A673 (cell line): ENCODE data around the gene TMEM223. TPM values are rescaled to one million over a fixed set of nuclear protein-coding genes. Genes with fewer than 3 reads are reported as not detected.

Experiments used
- BruUV-seq: library from RNA; stranded (reverse); fragments of 400-500 nt; replicated peaks from 2 replicates; lab custom pipeline; 2021; lab: Mats Ljungman, UMichigan
- CTCF ChIA-PET: fragments of 300-600 bp; sonication (Branson Sonifier 250); formaldehyde crosslinking; loops from one replicate; lab custom pipeline; 2022; ENCODE audit warnings: antibody characterized with exemption; lab: Charles Lee
- POLR2A ChIA-PET: fragments of 300-600 bp; sonication (Branson Sonifier 250); formaldehyde crosslinking; loops from one replicate; lab custom pipeline; 2022; ENCODE audit warnings: antibody characterized with exemption; ENCODE audit not compliant: low non-redundant PET; lab: Charles Lee
- DNase-seq: peaks from one replicate; pipeline ENCODE4 v3.0.0-alpha.2; 2015; ENCODE audit warnings: low spot score
- H3K27ac ChIP-seq: fragments of 200-600 bp; sonication (generic); 2 replicates; pipeline ENCODE4 v1.5.1; 2016; ENCODE audit warnings: mixed run types, low read depth, mild to moderate bottlenecking, mixed read lengths, antibody characterized with exemption, low read length; ENCODE audit not compliant: poor library complexity, severe bottlenecking
- H3K27me3 ChIP-seq: fragments of 200-600 bp; sonication (generic); replicated peaks from 2 replicates; pipeline ENCODE4 v1.6.1; 2017; ENCODE audit warnings: mixed run types, low read depth, mild to moderate bottlenecking, mixed read lengths, antibody characterized with exemption, low read length; ENCODE audit not compliant: insufficient read depth, poor library complexity
- H3K36me3 ChIP-seq: fragments of 200-600 bp; sonication (generic); 2 replicates; pipeline ENCODE4 v1.6.1; 2016; ENCODE audit warnings: mixed run types, mild to moderate bottlenecking, mixed read lengths, antibody characterized with exemption, low read length; ENCODE audit not compliant: insufficient read depth, poor library complexity, severe bottlenecking
- H3K4me1 ChIP-seq: fragments of 200-600 bp; sonication (generic); 2 replicates; pipeline ENCODE4 v1.6.1; 2017; ENCODE audit warnings: mixed run types, mild to moderate bottlenecking, mixed read lengths, antibody characterized with exemption, low read length; ENCODE audit not compliant: insufficient read depth, poor library complexity, severe bottlenecking
- H3K4me3 ChIP-seq: fragments of 200-600 bp; sonication (generic); 2 replicates; pipeline ENCODE4 v1.5.1; 2016; ENCODE audit warnings: low read depth, mixed run types, mild to moderate bottlenecking, mixed read lengths, low read length; ENCODE audit not compliant: poor library complexity, severe bottlenecking
- H3K9me3 ChIP-seq: fragments of 200-600 bp; sonication (generic); 2 replicates; pipeline ENCODE4 v1.6.1; 2016; ENCODE audit warnings: mixed run types, low read depth, mild to moderate bottlenecking, mixed read lengths, antibody characterized with exemption, low read length; ENCODE audit not compliant: poor library complexity, severe bottlenecking
- CTCF ChIP-seq: fragments of 300-800, 200-600 bp; sonication (generic); conservative IDR thresholded peaks from 2 replicates; pipeline ENCODE4 v1.5.1; 2017; ENCODE audit warnings: low read depth, mild to moderate bottlenecking, antibody characterized with exemption, low read length, moderate library complexity, mixed read lengths
- EZH2 ChIP-seq: fragments of 200-600 bp; sonication (generic); IDR thresholded peaks from 2 replicates; pipeline ENCODE4 v1.6.1; 2017; ENCODE audit warnings: borderline replicate concordance, low read depth, mild to moderate bottlenecking, mixed read lengths, antibody characterized with exemption, low read length; ENCODE audit not compliant: poor library complexity, severe bottlenecking
- intact Hi-C: fragments of 100-400 bp; cut with micrococcal nuclease; formaldehyde crosslinking; loops from one replicate; pipeline ENCODE4 v1.10.0; 2022; ENCODE audit not compliant: unreplicated experiment
- total RNA-seq: library from RNA; stranded (reverse); gene quantifications from 2 replicates; pipeline ENCODE4 v1.2.3, GENCODE V29; 2021

TMEM223 gene
- total RNA-seq, 1 experiment from 2014 or later, result 29.3 TPM

DNA sequence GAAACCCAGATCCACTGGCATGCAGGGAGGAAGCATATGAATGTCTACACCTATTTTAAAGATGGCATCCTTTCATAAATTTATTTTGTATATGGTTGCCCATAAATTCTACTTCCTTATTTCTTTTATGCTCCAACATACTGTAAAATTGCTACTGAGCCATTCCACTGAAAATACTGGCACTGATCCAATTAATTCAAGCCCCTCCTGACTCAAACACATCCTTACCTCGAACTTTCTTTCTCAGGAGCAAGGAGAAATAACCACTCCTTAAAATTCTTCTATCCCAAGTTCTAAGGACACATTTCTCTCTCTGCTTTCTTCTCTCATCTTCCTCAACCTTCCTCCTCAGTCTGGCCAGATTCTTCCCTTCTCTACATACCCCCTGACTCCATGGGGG is 18.9 kb upstream of the TMEM223 start:
- Histone ChIP-seq H3K9me3 (no peaks in the 10 kb centered on the region), H3K27ac (no peak overlapping the region), H3K27me3 (no peaks in the 10 kb centered on the region), H3K4me3 (no peak overlapping the region), H3K36me3 (peaks cover 1% of the 10 kb centered on the region), H3K4me1 (peaks cover 11% of the 10 kb centered on the region)
- POLR2A ChIA-PET, result interaction anchor here (0.6 kb wide), 2 partner anchors 9 to 32 kb away, joined by 5 to 7 read pairs; no protein-coding TSS in a partner anchor
- TF ChIP-seq EZH2 (no peak), CTCF (no peak)
- DNase-seq, result no peak
- BruUV-seq, result no TSS peak
- intact Hi-C loops, result no loop called here
- CTCF ChIA-PET, result no interaction called here

GRCh38 chr11:62806611-62807121 is 14.9 kb upstream of the TMEM223 start:
- TF ChIP-seq CTCF, result no peak
- TF ChIP-seq EZH2, result no peak
- no peak for DNase-seq
- POLR2A ChIA-PET, result interaction anchor here (1.1 to 1.2 kb wide), 2 partner anchors 34 to 35 kb away, joined by 3 to 4 read pairs; no protein-coding TSS in a partner anchor
- peaks cover 19% of the 10 kb centered on the region for H3K4me1 ChIP-seq
- no TSS peak for BruUV-seq
- CTCF ChIA-PET, result interaction anchor here (0.7 kb wide), 2 partner anchors 20 to 23 kb away, joined by 3 to 4 read pairs; no protein-coding TSS in a partner anchor
- H3K36me3 ChIP-seq, result peaks cover 21% of the 10 kb centered on the region
- H3K27me3 ChIP-seq, result no peaks in the 10 kb centered on the region
- no peaks in the 10 kb centered on the region for H3K9me3 ChIP-seq
- no peak overlapping the region for H3K27ac ChIP-seq
- no peak overlapping the region for H3K4me3 ChIP-seq
- intact Hi-C loops, result no loop called here

GRCh38 chr11:62805961-62806441 is 14.2 kb upstream of the TMEM223 start:
- H3K27me3 ChIP-seq, result no peaks in the 10 kb centered on the region
- no peak for DNase-seq
- TF ChIP-seq CTCF, result no peak
- TF ChIP-seq EZH2, result no peak
- no peaks in the 10 kb centered on the region for H3K9me3 ChIP-seq
- no TSS peak for BruUV-seq
- POLR2A ChIA-PET, result interaction anchor here (1.1 to 1.2 kb wide), 2 partner anchors 34 to 35 kb away, joined by 3 to 4 read pairs; no protein-coding TSS in a partner anchor
- H3K36me3 ChIP-seq, result peaks cover 28% of the 10 kb centered on the region
- H3K27ac ChIP-seq, result peak overlapping the region; percentile 87
- H3K4me3 ChIP-seq, result peak overlapping the region; percentile 82
- H3K4me1 ChIP-seq, result peaks cover 19% of the 10 kb centered on the region
- intact Hi-C loops, result no loop called here
- CTCF ChIA-PET, result interaction anchor here (0.7 kb wide), 1 partner anchor 24 kb away, joined by 3 read pairs; no protein-coding TSS in a partner anchor
